HG03135 (cell line): Measurements from ENCODE around the gene CKMT2.

Experiments
- ATAC-seq: cut with Tn5 transposase; IDR thresholded peaks from one replicate; pipeline ENCODE4 v1.9.1; 2021; ENCODE audit warnings: mild to moderate bottlenecking, moderate library complexity; ENCODE audit not compliant: unreplicated experiment

CKMT2 gene

GRCh38 chr5:81302596-81302995 is 69.5 kb downstream of the CKMT2 start:
- no peak for ATAC-seq

GRCh38 chr5:81303563-81303962 is 70.4 kb downstream of the CKMT2 start:
- ATAC-seq = no peak

GRCh38 chr5:81305785-81306184 is 72.7 kb downstream of the CKMT2 start:
- ATAC-seq = no peak

GRCh38 chr5:81308836-81309235 is 75.7 kb downstream of the CKMT2 start:
- no peak for ATAC-seq

DNA sequence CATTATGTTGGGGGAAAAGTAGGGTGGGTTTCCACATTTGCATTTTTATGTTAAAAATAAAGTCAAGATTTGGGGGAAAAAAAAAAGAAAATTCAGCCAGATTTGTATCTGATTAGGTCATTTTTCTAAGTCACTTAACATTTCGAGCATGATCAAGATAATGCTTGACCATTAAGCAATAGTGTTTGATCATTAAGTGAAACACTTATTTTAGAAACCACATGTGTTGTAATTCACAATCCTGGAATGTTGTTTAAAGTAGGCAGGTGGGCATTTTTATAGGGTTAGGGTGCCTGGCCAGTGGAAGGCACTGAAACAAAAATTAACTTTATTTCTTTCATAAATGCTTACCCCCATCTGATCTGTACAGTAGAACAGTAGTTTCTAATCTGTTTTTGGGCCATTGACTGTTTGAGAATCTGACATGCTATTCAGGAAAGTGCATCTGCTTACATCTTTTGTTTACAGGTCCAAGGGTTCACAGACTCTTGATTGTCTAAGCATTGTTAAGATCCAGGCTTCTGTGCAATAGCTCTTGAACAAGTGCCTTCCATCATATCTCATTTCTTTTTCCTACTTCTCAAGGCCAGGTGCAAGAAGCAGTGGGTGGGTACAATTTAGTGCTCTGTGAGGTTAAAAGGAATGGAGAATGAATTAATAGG is 77.4 kb downstream of the CKMT2 start:
- no peak for ATAC-seq

GRCh38 chr5:81313278-81313677 is 80.2 kb downstream of the CKMT2 start:
- no peak for ATAC-seq

DNA sequence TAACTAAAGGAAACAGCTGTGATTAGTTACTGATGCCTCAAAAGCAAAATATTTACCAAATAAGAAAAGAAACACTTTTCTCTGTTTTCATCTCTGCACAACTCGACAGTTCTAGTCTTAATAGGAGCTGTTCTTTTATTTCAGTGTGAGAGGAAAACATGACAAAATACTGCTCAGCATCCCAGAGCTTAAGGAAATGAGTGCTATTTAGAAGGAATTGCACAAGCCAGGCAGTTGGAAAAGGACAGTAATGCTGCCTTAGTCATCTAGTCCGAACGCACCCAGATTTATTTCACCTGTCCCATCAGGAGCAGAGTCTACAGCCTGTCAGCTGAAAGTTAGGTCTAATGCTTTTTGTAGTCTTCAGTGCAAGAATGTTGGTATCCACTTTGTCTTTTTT is 80.6 kb downstream of the CKMT2 start:
- no peak for ATAC-seq

- ATAC-seq = no peak
Observed at GRCh38 chr5:81314581-81314980, 81.5 kb downstream of the CKMT2 start.

GRCh38 chr5:81315336-81315735 is 82.2 kb downstream of the CKMT2 start:
- no peak for ATAC-seq

- no peak for ATAC-seq
Observed at GRCh38 chr5:81315830-81316229, 82.7 kb downstream of the CKMT2 start.
